SIG-M5 treated with dmso at 0.1 percent for 504 hours (cell line): ENCODE results near the gene SIM2.

ENCODE experiments used
- DNase-seq: peaks from one replicate; lab custom pipeline; 2025; ENCODE audit not compliant: unreplicated experiment; lab: John Stamatoyannopoulos, UW

The SIM2 gene

DNA sequence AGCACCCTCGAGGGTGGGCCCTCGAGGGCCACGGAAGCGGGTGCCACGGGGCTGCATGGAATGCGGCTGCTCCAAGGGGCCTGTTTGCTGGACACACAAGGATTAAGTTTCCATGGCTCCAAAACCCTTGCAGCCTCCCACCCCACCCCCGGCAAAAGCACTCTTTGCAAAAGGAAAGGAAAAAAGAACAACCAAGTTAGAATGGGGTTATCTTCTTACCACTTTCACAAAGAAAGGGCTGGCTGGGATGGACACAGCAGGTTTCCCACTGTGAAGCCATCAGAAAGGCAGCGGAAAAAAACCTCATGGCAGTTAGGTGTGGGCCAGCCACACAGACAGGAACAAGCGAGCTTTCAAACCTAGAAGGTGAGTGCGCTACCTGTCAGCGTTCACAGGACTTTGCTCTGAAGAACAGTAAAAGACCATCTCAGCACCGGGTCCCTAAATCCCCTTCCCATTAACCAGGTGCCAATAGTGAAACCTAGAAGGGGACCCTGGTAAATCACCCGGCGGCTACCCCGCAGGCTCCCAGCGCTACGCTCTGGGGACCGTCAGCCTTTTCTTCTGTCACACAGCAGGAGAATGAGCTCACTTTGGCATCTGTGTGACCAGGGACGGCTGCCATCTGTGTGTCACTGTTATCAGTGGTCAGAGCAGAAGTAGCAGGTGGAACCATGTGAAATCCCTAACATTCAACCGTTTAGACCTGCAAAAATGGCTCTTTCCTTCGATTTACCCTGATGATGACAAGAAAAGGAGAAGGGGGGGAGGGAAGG lies 93.0 kb downstream of the SIM2 start:
- no peak for DNase-seq

DNA sequence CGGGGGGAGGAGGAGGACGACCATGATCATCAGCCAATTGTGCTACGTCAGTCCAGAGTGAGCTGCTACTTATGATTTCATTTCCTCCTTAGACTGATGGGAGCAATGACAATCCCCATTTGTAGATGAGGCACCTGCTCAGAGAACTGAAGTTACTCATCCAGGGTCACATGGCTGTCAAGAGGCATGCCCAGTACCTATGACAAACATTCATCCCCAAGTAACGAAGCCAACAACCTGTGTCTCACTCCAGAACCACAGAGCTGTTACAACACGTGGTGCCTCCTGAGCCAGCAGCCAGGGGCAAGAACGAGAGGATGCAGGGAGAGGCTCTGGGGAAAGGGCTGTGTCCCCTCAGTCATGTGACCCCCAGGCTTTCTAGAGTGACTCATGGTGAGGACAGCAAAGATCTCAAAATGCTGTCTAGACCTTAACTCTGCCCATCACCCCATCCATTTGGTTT lies 93.6 kb downstream of the SIM2 start:
- no peak for DNase-seq

DNA sequence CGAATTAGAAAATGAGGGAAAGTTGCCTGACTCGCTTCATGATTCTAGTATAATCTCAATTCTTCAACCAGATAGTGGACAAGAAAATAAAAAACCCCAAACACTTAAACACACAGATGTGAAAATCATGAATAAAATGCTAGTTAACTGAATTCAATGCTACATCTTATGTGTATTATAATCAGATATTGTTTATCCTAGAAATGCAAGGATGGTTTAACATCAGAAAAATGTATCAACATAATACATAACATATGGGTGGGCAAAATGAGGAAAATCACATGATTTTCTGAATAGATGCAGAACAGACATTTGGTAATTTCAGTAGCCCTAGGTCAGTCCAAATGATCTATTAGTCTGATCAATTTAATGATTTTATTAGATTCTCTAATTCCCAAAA lies 97.2 kb downstream of the SIM2 start:
- no peak for DNase-seq

DNA sequence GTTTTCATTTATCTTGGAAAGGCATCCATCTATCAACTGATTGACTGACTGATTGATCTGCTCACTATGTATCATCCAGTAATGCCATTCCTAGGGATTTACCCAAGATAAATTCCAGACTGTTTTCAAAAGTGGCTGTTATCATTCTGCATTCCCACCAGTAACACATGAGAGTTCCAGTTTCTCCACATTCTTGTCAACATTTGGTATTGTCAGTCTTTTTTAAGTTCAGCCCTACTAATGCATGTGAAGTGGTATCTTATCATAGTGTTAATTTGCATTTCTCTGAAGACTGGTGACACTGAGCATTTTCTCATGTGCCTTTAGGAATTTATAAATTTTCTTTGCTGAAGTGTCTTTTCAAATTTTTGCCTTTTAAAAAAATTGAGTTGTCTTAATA lies 99.6 kb downstream of the SIM2 start:
- no peak for DNase-seq
